NCI-H2171 (cell line): Measurements from ENCODE around the gene CMYA5.
"Not testable (repeated sequence)": the region's sequence is repeated elsewhere in the genome, so short reads cannot be mapped to it uniquely, and the experiment has no call there.

Source experiments
- DNase-seq: peaks from one replicate; lab custom pipeline; 2025; lab: John Stamatoyannopoulos, UW

The CMYA5 gene

DNA sequence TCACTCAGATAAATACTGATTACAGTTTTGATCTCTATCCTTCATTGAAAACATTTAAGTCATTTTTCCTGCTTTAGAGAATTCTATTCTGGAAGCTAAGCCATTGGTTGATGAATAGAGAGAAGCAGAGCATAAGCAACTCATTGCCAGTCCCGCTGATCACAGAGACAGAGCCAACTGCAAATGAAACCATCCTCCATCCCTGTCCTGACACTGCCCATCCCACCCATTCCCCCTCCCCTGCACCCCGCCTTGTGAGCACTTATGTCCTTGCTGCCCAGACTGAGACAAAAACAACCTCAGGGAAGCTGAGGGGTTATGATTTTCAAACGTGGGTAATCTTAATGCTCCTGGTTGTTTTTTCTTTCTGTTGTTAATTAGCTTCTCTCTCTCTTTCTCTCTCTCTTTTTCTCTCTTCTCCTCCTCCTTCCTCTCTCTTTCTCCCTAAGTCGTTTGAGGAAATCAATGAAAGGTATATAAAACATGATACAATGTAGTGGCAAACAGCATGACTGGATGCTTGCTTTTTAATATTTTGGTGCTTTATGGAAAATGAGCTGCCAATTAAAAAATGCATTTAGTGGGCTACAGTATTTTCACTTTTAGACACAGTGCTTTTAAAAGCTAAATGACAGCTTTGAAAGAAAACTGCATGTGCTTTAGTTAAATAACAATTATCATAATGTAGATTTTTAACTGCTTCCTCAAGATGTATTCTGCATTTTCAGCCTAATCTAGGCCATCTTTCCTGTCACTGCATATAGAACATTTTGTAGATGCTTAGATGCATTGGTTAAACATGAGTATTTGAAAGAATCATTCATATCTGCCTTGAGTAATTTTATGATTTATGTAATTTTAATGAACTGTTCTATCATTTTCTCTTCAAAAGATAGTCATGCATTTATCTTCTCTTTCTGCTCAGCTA, 57.3 kb downstream of the CMYA5 start:
- no peak for DNase-seq

DNA sequence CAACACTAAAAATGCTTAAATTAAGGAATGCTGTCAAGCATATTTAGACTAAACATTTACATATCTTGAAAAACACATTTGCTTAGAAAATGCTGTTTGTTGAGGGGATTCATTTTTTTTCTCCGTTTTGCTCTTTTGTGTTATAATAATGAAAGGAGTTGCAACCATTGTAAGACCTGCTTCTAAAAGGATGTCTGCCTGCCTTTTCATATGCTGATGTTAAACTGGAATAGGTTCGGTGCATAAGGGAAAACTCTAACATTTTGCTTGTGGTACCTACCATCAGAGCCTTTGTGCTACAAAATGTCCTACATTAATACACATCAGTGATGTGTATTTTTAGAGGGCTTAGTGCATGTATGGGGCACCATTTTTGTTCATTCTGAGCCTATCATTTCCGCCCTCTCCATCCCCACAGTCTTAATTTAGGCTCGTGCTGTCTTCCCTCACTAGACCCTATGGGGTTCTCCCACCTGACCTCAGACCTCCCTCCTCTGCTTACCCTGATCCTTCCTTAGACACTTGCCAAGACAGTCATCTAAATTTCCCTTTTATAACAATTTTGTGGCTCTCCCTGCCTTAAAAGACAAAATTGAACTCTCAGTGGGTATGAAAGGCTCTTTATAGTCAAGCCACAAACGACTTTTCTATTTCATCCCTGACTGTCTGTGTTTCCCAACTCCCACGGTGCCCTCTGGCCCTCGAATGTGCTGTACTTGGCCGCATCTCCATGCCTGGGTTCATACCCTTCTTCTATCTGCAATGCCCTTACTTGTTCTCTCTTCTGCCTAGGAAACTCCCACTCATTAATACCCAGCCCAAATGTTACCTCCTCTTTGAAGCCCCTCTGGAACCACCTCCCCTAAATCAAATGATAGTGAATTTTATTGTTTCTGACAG, 61.2 kb downstream of the CMYA5 start:
- DNase-seq, result no peak

DNA sequence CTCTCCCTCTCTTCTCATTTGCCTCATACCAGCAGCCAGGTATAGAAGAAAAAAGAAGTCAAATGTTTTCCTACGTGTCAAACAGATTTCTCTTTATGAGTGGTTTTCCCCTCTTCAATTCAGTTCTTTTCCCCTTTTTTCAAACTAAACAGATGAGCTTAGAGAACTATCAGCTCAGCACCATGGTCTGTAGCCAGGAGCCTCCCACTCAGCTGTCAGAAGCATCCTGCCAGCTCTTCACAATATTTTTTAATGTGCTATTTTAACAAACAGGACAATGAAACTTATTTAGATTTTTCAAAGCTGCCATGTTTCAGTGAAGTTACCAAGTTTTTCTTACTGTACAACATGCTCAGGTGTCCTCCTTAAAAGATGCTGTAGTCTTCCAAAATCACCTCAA, 63.5 kb downstream of the CMYA5 start:
- no peak for DNase-seq

DNA sequence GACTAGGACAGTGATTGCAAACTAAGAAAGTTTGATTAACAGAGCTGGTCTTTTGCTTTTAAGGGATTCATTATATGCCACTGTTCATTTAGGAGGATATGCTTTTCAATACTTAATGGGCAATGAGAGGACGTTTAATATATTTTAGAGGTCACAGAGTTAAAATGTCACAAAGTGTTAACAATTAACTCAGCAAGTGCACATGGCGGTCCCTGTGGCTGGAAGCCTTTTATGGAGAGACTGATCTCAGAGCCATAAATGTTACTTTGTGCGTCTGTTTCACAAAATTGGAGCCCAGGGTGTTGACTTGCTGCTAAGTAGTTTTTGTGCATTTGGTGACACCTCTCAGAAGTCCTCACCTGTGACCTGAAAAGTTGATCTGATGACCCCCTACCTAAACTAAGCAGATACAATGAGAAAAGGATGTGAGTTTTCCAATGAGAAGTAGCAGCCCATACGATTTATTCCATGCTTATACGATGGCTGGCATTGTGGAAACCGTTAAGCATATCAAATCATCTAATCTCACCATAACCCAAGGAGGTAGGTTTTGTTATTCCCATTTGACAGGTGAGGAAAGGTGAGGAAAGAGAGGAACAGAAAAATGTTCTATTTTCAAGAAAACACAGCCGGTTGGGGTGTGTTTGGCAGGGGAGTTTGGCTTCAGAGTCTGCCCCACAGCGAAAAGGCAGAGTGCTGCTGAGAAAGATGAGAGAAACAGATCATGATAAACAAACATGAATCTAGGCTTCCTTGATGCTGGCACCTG, 64.4 kb downstream of the CMYA5 start:
- no peak for DNase-seq

DNA sequence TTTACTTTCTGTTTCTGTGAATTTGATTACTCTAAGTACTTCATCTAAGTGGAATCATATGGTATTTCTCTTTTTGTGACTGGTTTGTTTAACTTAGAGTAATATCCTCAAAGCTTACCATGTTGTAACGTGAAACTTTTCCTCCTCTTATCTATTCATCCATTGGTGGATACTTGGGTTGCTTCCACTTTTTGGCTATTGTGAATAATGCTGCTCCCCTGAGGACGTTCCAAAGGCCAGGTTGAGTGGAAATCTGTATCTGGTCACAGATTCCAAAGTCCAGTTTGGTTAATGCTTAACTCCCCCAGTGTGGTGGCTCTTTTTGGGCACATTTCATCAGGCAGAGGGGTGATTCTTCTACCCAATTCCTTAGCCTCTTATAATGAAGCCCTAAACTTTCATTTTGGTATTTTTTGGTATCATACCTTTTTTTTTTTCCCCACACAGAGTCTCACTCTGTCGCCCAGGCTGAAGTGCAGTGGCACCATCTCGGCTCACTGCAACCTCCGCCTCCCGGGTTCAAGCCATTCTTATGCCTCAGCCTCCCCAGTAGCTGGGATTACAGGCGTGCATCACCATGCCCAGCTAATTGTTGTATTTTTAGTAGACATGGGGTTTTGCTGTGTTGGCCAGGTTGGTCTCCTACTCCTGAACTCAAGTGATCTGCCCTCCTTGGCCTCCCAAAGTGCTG, 65.4 kb downstream of the CMYA5 start:
- no peak for DNase-seq

DNA sequence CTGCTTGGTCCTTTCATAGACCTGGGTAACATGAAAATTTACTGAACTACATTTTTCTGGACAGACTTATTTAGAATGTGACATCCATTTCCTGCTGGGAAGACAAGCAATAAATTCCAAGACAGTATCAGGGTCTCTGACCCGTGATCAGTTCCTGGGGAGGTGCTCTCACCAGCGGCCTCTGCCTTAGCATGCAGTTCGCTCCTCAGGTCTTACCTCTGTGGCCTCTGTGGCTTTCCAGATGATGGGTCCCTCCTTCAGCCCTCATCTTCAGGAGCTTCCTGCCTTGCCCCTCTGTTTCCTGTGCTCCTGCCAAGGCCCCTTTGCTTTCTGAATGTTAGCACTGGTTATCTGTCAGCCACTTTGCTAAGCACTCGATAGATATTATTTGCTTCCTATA, 66.4 kb downstream of the CMYA5 start:
- no peak for DNase-seq

DNA sequence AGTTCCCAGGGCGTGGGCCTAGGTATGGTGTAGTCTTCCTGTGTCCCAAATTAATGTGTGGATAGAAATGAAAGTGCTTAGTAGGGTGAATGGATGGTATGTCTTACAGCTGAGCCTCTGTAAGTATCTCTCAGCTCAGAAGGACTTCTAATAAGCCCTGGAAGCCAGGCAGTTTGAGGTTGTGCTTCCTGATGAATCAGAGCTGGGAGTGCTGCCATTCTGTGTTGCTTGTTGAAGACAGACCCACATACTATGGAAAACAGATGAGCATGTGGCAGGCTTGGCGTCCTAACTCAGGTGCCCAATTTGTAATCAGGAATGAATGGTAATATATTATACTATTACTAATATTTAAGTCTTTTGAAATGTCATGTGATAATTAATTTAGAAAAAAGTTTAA, 69.8 kb downstream of the CMYA5 start:
- no peak for DNase-seq

DNA sequence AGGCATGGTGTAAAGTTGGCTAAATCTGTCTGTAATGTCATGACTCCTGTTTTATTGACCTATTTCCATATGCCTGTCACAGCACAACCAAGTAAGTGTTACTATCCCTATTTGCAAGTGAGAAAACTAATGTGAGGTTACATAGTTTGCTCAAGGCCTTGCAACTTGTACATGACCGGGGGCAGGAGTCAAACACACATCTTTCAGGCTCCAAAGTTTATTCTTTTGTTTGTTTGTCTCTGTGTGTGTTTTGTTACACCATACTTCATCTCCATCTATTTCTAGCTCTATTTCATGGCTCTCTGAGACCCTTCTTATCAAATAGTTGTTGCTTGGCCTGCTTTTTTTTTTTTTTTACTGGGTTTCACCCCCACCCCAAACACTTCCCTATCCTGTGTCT, 70.2 kb downstream of the CMYA5 start:
- no peak for DNase-seq

DNA sequence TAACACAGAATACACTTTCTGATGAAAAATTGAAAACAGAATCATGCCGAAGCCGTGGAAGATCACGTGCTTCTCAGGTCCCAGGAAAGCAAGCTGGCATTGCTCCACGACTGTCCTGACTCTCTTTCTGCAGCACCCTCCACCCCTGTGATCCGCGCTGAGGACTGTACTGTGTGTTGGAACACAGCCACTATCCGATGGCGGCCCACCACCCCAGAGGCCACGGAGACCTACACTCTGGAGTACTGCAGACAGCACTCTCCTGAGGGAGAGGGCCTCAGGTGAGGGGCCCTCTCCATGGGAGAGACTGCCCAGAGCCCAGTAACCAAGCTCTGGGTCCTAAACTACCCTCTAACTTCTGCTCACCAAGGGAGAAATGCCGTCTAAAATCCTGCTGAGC, 73.3 kb downstream of the CMYA5 start:
- no peak for DNase-seq

DNA sequence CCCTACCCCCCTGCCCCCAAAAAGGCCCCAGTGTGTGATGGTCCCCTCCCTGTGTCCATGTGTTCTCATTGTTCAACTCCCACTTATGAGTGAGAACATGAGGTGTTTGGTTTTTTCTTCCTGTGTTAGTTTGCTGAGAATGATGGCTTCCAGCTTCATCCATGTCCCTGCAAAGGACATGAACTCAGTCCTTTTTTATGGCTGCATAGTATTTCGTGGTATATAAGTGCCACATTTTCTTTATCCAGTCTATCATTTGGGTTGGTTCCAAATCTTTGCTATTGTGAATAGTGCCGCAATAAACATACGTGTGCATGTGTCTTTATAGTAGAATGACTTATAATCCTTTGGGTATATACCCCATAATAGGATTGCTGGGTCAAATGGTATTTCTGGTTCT, 74.5 kb downstream of the CMYA5 start:
- not testable (repeated sequence) for DNase-seq

DNA sequence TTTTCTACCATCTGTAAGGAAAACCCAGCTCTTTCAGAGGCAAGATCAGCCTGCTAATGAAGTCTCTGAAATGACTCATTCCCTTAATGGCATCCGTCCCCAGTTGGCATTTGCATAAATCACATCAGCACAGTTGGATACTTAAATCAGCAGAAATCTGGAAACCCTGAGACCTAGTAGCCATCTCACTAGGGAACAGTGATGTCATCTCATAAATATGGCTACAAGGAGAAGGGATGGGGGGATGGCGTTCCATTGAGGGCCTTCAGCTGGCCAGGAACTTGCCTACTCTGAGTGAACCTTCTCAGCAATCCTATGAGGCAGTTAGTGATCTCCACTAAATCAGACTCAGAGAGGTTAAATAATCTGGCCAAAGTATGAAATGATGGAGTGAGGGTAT, 81.8 kb downstream of the CMYA5 start:
- DNase-seq, result no peak

DNA sequence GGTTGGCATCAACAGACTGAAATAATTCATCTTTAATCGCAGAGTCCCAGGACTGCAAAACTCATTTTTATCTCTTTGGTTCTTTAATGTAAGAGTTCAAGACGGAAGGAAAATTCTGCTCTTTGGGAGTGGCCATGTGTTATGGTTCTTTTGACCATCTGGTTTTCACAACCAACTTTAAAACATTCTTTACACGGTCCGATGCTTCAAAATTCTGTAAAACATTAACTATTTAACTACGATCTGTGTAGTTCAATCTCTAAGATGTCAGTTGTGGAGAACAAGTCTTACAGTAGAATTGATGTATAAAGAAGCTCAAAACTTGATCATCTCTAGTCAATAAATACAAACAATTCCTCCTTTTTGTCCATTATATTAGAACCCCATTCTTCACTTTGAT, 83.0 kb downstream of the CMYA5 start:
- DNase-seq, result no peak

DNA sequence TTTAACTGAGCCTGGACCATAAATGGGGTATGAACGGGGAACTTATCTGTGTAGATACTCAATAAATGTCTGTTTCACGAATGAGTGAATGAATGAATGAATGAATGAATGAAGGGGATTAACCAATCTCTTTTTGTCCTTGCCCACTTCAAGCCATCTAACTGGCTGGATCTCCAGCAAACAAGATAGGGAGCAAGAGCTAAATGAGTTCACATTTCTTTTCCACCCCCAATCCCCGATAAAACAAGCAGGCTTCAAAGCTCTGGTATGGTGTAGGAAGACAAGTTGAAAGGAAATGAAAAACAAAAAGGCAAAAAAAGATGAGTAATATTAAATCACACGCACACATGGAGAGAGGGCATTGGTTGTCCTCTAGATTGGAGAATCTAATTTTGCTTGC, 84.0 kb downstream of the CMYA5 start:
- DNase-seq, result no peak

DNA sequence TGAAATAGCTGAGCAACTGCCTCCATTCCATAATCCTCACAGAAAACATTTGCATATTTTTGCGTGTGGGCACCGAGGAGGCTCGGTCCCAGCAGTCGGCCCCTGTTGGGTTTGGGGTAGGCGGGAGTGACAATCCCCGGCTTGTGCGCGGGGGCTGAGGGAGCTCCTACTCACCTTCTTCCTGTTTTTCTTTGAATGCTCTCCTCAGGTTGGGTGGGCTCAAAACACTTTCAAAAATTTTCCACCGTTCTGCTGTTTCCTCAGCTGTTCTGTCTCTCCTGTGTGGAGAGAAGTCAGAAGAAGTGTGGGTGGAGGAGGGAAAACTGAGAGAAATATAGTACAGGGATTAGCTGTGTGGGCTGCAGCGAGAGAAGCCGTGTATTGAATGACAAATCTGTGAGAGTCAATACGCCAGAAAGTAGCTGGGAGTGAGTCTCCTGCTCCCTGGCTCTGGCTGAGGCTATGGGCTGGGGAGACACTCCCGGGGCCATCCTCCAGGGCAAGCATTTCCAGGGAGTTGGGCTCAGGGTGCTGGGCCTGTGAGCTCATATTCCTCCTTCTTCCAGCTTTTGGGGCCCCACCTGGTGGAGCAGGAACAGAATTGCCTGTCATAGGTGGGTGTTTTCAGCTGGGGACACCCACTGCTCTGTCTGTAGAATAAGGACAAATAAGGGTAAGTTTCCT, 84.7 kb downstream of the CMYA5 start:
- no peak for DNase-seq

DNA sequence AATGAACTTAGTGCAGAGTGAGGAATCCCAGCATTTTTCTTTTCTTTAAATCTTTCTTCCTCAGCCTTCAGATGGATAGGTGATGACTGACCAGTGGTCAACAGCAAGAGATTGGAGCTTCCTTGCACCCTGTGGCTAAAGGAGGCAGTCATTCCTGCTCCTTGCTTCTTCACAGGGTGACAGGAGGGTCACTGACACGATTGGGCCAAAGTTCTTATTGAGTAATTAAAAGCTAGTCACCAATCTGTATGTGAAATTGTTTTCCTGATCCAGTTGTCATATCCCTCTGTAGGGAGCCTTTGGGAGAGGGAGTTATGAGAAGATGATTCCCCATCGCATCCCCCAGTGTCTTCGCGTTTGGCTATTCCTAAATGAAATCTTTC, 85.2 kb downstream of the CMYA5 start:
- DNase-seq, result no peak

DNA sequence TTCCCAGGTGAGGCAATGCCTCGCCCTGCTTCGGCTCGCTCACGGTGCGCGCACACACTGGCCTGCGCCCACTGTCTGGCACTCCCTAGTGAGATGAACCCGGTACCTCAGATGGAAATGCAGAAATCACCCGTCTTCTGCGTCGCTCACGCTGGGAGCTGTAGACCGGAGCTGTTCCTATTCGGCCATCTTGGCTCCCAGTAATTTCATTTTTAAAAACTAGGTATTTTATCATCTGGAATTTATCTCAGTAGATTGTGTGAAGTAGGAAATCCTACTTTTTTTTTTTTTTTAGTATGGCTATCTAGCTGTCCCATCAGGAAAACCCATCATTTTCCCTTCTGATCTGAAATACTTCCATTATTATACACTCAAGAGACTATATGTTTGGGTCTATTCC, 95.1 kb downstream of the CMYA5 start:
- not testable (repeated sequence) for DNase-seq

DNA sequence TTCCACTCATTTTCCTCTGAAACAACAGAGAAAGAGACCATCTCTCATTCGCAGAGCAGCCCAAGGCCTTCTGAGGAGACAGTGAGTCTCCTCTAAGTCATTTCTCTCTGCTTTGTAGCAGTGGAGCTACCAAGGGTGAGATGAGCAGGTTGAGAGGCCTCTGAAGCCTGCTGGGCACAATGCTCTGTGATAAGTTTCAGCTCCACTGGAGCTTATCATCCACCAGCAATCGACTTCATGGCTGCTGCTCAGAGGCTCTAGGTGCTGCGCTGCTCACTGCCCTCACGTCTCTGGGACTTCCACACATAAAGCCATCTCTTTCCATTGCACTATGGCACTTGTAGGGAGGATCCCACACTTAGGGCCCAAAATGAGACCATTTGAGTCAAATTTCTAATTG, 96.3 kb downstream of the CMYA5 start:
- no peak for DNase-seq

DNA sequence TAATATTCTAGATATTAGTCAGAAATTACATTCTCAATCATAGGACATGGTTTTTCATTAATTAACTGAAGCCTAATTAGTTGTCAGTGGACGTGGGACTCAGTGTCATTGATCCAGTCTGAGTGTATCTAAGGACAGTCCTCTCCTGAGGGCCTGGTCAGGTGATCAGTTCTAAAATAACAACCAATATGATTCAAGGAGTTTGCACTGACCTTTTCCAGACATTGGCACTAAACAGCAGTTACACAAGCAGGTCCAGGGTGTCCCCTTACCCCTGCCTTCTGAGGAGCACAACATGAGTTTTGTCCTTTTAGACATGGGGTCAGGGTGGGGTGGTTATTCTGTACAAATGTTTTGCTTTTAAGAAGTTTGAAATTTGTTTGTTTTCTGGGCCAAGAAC, 97.8 kb downstream of the CMYA5 start:
- no peak for DNase-seq

DNA sequence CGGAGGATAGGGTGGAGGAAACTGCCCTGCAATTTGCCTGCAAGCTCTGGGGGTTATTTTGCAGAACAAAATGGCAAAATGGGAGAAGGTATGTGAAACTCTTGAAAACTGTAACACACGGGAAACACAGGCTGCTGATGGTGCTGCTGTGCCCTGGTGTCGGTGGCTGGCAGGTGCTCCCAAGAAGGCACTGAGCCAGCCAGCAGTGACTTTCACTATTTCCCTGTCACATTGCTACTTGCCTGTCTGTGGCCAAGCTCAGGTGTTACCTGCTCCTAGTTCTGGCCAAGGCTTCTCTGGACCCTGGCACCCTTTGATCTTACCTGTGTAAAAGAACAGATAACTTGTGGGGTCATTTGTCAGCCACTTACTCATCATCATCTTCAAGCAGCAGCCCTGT, 102.2 kb downstream of the CMYA5 start:
- no peak for DNase-seq

DNA sequence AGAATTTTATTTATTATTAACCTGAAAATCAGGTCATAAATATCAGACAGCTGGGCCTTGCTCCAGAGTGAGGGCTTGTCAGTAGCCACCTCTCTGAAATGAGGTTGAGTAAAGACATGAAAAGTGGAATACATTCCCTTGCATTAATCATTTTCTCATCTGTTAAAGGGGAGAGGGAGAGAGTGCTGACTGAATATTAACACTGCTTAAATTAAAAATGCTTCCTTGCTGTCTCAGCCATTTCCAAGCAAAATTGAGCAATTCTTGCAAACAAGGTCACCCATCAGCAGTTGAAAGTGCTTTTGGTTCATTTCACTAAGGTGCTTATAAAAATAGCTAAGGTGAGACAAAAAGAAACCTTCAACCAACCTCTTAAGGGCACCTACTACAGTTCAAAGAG, 102.8 kb downstream of the CMYA5 start:
- no peak for DNase-seq

DNA sequence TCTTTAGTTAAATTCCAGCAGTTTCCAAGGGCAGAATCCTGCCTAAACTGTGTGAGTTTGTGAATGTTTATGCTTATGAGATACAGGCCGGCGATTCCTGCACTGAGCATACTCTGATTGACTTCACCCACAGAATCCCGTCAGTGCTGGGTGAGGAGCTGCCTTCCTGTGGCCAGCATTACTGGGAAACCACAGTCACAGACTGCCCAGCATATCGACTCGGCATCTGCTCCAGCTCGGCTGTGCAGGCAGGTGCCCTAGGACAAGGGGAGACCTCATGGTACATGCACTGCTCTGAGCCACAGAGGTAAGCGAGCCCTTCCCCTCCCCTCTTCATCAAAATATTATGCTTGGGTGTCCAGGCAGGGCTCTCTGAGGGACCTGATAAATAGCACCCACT, 103.7 kb downstream of the CMYA5 start:
- no peak for DNase-seq
